Thyroid gland (tissue), 4 donors: Measurements from ENCODE around the gene RDH12. TPM values are rescaled to one million over a fixed set of nuclear protein-coding genes. Genes with fewer than 3 reads are reported as not detected.

ENCODE experiments used
- DNase-seq, 2 donors: peaks; one replicate each; pipeline ENCODE4 v3.0.0-alpha.2; 2019
- H3K27ac ChIP-seq, 3 donors: fragments of 200-600 bp; sonication (generic); 1 replicate in 2 of 3; 2 replicates in 1 of 3; pipeline ENCODE4 v1.5.1; 2016 to 2019; ENCODE audit warnings: mild to moderate bottlenecking in 1 of 3, moderate library complexity in 1 of 3
- H3K27me3 ChIP-seq: fragments of 200-600 bp; sonication (generic); one replicate; pipeline ENCODE4 v1.5.1; 2019
- H3K36me3 ChIP-seq, 2 donors: fragments of 200-600 bp; sonication (generic); one replicate each; pipeline ENCODE4 v1.5.1; 2016 to 2019
- H3K4me1 ChIP-seq, 2 donors: fragments of 200-600 bp; sonication (generic); one replicate each; pipeline ENCODE4 v1.5.1; 2017 to 2019
- H3K4me3 ChIP-seq, 3 donors: fragments of 200-600 bp; sonication (generic); replicated peaks in 1 of 3; 1 replicate in 2 of 3; 2 replicates in 1 of 3; pipeline ENCODE4 v1.5.1; 2016; ENCODE audit warnings: mild to moderate bottlenecking in 1 of 3
- H3K9me3 ChIP-seq: fragments of 200-600 bp; sonication (generic); one replicate; pipeline ENCODE4 v1.5.1; 2017
- POLR2A ChIP-seq, 2 donors: fragments of 450-650 bp; IDR thresholded peaks; one replicate each; pipeline ENCODE4 v1.6.1; 2017; ENCODE audit warnings: antibody characterized with exemption in 2 of 2, mild to moderate bottlenecking in 2 of 2, moderate library complexity in 1 of 2
- WGBS, 2 donors: methylation state at CpG; one replicate each; pipeline ENCODE4 v1.1.5; 2017; 5-methylcytosine and 5-hydroxymethylcytosine counted together
- intact Hi-C: fragments of 100-400 bp; cut with DNase I; formaldehyde crosslinking; loops from one replicate; pipeline ENCODE4 v1.15.1; 2023
- total RNA-seq, 4 donors: library from RNA; depleted of rRNA; stranded (reverse); fragments of >200 nt; gene quantifications; one replicate each; pipeline ENCODE4 v1.2.3, GENCODE V29; 2016
- TF ChIP-seq, protein P1 (sequence below), 6 experiments: fragments of 200-600 bp in 3 of 6; fragments of 450-650 bp in 3 of 6; sonication (generic) in 3 of 6; IDR thresholded peaks; one replicate each; pipeline ENCODE4 v1.5.1; 2016 to 2019; ENCODE audit warnings: antibody characterized with exemption in 6 of 6, mild to moderate bottlenecking in 2 of 6, inconsistent platforms in 1 of 6, moderate library complexity in 1 of 6

Gene RDH12
- total RNA-seq, 4 donors from 2014 or later = 0.22 to 2.9 (median 0.92) TPM; not detected in 1

DNA sequence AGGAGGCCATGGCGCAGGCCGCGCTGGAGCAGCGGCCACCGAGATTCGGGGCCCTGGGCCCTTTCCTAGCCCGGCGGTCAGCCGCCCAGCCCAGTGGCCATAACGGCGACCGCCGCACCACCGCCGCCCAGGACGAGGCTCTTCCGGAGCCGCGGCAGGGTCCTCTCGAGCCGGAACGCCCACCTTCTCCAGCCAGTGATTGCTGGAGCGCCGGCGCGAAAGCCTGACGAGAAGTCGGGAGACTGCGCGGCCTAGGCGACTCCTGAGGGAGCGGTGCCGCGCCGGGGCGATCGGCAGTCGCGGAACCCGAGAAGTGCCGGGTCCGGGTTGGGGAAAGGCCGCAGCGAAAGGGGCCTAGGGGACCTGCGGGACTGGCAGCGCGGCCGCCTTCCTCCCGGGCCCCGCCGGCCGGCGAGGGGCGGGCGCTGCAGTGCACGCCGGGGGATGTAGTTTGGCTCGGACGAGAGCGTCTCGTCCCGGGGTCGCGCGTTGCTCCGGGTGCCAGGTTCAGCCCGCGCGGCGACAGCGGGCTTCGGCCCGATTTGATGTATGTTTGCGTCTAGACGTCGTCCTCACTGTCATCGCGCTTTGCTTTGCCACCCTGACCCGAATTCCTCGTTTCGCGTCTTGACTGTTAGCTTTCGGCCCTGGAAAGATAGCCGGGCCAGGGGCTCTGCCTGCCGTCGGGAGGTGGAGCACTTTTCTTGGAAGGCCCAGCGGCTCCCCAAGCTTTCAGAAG lies 27.0 kb upstream of the RDH12 start, which contains the start of gene VTI1B:
VTI1B (minus strand) TSS at position 153 of the 739 bp plus-strand sequence; CDS start at position 10, 143 bp downstream.
- intact Hi-C loops = loop anchor here (5.0 to 10.0 kb wide), 3 partner anchors 92 to 250 kb away; no protein-coding TSS in a partner anchor
- no peaks in the 10 kb centered on the region for H3K9me3 ChIP-seq
- peaks cover 20 to 28% of the 10 kb centered on the region in 2 donors for H3K4me1 ChIP-seq
- H3K4me3 ChIP-seq = peak within 1 kb of the TSS; percentile 56 to 96 (median 61)
- TF ChIP-seq POLR2A (IDR thresholded peaks at IDR 0.05) = peak; percentile 3 to 69
- TF ChIP-seq, protein P1, sequence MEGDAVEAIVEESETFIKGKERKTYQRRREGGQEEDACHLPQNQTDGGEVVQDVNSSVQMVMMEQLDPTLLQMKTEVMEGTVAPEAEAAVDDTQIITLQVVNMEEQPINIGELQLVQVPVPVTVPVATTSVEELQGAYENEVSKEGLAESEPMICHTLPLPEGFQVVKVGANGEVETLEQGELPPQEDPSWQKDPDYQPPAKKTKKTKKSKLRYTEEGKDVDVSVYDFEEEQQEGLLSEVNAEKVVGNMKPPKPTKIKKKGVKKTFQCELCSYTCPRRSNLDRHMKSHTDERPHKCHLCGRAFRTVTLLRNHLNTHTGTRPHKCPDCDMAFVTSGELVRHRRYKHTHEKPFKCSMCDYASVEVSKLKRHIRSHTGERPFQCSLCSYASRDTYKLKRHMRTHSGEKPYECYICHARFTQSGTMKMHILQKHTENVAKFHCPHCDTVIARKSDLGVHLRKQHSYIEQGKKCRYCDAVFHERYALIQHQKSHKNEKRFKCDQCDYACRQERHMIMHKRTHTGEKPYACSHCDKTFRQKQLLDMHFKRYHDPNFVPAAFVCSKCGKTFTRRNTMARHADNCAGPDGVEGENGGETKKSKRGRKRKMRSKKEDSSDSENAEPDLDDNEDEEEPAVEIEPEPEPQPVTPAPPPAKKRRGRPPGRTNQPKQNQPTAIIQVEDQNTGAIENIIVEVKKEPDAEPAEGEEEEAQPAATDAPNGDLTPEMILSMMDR (IDR thresholded peaks at IDR 0.05) = no peak
- peak within 1 kb of the TSS; percentile 99 to 100 (median 99) for H3K27ac ChIP-seq
- H3K36me3 ChIP-seq = peaks cover 0 to 11% of the 10 kb centered on the region in 2 donors
- H3K27me3 ChIP-seq = no peaks in the 10 kb centered on the region
- WGBS, 2 donors = 1% methylated on average over 40 to 47 of the region's 87 CpGs
- DNase-seq = peak; percentile 76 to 81

DNA sequence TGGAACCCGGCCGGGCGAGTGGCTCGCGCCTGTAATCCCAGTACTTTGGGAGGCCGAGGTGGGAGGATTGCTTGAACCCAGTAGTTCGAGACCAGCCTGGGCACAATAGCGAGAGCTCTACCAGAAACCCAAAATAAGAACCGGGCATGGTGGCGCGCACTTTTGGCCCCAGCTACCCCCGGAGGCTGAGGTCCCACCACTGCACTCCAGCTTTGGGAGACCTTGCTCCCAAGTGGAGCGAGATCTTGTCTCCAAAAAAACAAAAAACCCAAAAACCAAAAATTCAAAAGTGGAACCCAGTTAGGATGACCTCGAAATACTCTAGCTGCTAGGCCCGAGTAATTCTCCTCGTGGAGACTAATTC lies 26.5 kb upstream of the RDH12 start:
- 35 to 50% methylated on average over 10 to 16 of the region's 16 CpGs for WGBS, 2 donors
- peaks cover 0 to 11% of the 10 kb centered on the region in 2 donors for H3K36me3 ChIP-seq
- H3K4me1 ChIP-seq = peaks cover 20 to 28% of the 10 kb centered on the region in 2 donors
- no peak for DNase-seq
- TF ChIP-seq, protein P1 (IDR thresholded peaks at IDR 0.05) = no peak
- TF ChIP-seq POLR2A (IDR thresholded peaks at IDR 0.05) = no peak
- intact Hi-C loops = loop anchor here (10.0 kb wide), 2 partner anchors 160 to 250 kb away; no protein-coding TSS in a partner anchor
- peak overlapping the region; percentile 99 to 100 (median 99) for H3K27ac ChIP-seq
- H3K27me3 ChIP-seq = no peaks in the 10 kb centered on the region
- no peaks in the 10 kb centered on the region for H3K9me3 ChIP-seq
- peak overlapping the region; percentile 56 to 96 (median 61) for H3K4me3 ChIP-seq

DNA sequence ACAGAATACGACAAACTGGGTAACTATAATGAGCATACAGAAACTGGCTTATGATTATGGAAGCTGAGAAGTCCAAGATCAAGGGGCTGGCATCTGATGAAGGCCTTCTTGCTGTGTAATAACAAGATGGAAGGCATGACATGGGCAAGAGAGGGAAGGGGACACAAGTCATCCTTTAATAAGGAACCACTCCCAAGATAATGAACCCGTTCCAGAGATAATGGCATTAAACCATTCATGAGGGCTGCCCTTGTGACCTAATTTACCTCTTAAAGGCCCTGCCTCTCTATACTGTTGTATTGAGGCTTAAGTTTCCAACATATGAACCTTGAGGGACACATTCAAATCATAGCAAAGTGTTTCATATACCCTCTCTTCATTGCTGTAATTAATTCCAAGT lies 22.7 kb upstream of the RDH12 start:
- TF ChIP-seq, protein P1 (IDR thresholded peaks at IDR 0.05) = no peak
- TF ChIP-seq POLR2A (IDR thresholded peaks at IDR 0.05) = no peak
- peaks cover 0 to 6% of the 10 kb centered on the region in 2 donors for H3K4me1 ChIP-seq
- H3K4me3 ChIP-seq = no peak overlapping the region
- no peak overlapping the region for H3K27ac ChIP-seq
- peaks cover 0 to 11% of the 10 kb centered on the region in 2 donors for H3K36me3 ChIP-seq
- intact Hi-C loops = loop anchor here (10.0 kb wide), 2 partner anchors 164 to 254 kb away; no protein-coding TSS in a partner anchor
- H3K27me3 ChIP-seq = no peaks in the 10 kb centered on the region
- DNase-seq = no peak
- WGBS, 2 donors = 71 to 94% methylated on average over 2 of the region's 2 CpGs
- H3K9me3 ChIP-seq = no peaks in the 10 kb centered on the region

DNA sequence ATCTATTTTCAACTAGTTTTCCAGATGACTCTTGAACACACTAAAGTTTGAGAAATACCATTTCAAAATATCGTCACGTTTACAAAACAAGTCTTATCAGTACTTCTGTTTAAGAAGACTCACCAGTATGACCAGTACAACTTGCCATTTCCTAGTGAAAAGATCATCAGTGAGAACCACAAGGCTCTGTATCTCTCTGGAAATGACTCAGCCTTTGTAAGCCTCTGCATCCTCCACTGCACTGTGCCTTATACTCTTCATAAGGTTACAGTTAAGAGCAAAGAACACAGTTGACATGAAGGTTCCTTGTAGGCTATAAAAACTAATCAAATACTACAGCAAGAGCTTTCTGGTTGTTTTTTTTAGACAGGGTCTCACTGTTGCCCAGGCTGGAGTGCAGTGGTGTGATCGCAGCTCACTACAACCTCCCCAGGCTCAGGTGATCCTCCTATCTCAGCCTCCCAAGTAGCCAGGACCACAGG lies 21.5 kb upstream of the RDH12 start:
- DNase-seq = no peak
- H3K9me3 ChIP-seq = no peaks in the 10 kb centered on the region
- 95 to 97% methylated on average over 3 of the region's 3 CpGs for WGBS, 2 donors
- no peak for TF ChIP-seq POLR2A (IDR thresholded peaks at IDR 0.05)
- TF ChIP-seq, protein P1 (IDR thresholded peaks at IDR 0.05) = no peak
- no peaks in the 10 kb centered on the region for H3K27me3 ChIP-seq
- no peak overlapping the region for H3K27ac ChIP-seq
- H3K4me3 ChIP-seq = no peak overlapping the region
- peaks cover 9 to 17% of the 10 kb centered on the region in 2 donors for H3K36me3 ChIP-seq
- H3K4me1 ChIP-seq = peaks cover 0 to 4% of the 10 kb centered on the region in 2 donors
- intact Hi-C loops = no loop called here

DNA sequence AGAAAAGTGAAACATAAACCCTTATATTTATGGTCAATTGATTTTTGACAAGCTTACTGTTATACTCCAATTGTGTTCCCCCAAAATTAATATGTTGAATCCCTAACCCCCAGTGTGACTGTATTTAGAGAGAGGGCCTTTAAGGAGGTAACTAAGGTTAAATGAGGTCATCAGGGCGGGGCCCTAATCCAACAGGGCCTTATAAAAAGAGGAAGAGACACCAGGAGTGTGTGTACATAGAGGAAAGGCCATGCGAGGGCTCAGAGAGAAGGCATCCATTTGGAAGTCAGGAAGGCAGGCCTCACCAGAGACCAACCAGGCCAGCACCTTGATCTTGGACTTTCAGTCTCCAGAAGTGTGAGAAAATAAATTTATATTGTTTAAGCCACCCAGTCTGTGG lies 20.7 kb upstream of the RDH12 start:
- Histone ChIP-seq H3K4me3 (no peak overlapping the region), H3K27ac (no peak overlapping the region), H3K4me1 (no peaks in the 10 kb centered on the region), H3K27me3 (no peaks in the 10 kb centered on the region), H3K36me3 (peaks cover 11 to 17% of the 10 kb centered on the region in 2 donors), H3K9me3 (no peaks in the 10 kb centered on the region)
- WGBS, 2 donors = 93 to 95% methylated on average over 2 of the region's 2 CpGs
- intact Hi-C loops = no loop called here
- no peak for DNase-seq
- TF ChIP-seq, protein P1 (IDR thresholded peaks at IDR 0.05) = no peak
- no peak for TF ChIP-seq POLR2A (IDR thresholded peaks at IDR 0.05)
